SK-N-SH treated with all-trans-retinoic acid at 6 μM for 48 hours (cell line): ENCODE measurements around the gene ERBIN.

ENCODE experiments used
- ATAC-seq: fragments of 200-7000 bp; cut with Tn5 transposase; 3 replicates; pipeline ENCODE4 v1.9.1; 2020; ENCODE audit warnings: mild to moderate bottlenecking, moderate library complexity
- ARNTL ChIP-seq: fragments of 450-650 bp; formaldehyde crosslinking; IDR thresholded peaks from 2 replicates; pipeline ENCODE4 v1.5.0; 2020; ENCODE audit warnings: low read depth, mild to moderate bottlenecking, moderate library complexity, borderline replicate concordance
- BACH2 ChIP-seq: fragments of 250-450 bp; sonication (Bioruptor Pico); IDR thresholded peaks from 2 replicates; pipeline ENCODE4 v1.9.0; 2021; ENCODE audit warnings: mild to moderate bottlenecking, borderline replicate concordance
- CSDC2 ChIP-seq: fragments of 250-450 bp; sonication (Bioruptor Pico); IDR thresholded peaks from 2 replicates; pipeline ENCODE4 v1.5.0; 2020; ENCODE audit warnings: mild to moderate bottlenecking, moderate library complexity
- ESRRG ChIP-seq: fragments of 250-450 bp; sonication (Bioruptor Pico); IDR thresholded peaks from 2 replicates; pipeline ENCODE4 v1.6.1; 2021; ENCODE audit warnings: mild to moderate bottlenecking
- GLIS3 ChIP-seq: fragments of 250-450 bp; sonication (Bioruptor Pico); IDR thresholded peaks from 2 replicates; pipeline ENCODE4 v1.5.0; 2020; ENCODE audit warnings: mild to moderate bottlenecking, moderate library complexity
- ISL1 ChIP-seq: fragments of 250-450 bp; sonication (Bioruptor Pico); IDR thresholded peaks from 2 replicates; pipeline ENCODE4 v2.1.2; 2022; ENCODE audit warnings: mild to moderate bottlenecking, moderate library complexity
- OSR1 ChIP-seq: fragments of 250-450 bp; sonication (Bioruptor Pico); IDR thresholded peaks from 2 replicates; pipeline ENCODE4 v1.8.0; 2022; ENCODE audit warnings: moderate library complexity, mild to moderate bottlenecking, inconsistent platforms
- PPARA ChIP-seq: fragments of 250-450 bp; sonication (Bioruptor Pico); IDR thresholded peaks from 2 replicates; pipeline ENCODE4 v1.5.0; 2020; ENCODE audit warnings: mild to moderate bottlenecking, borderline replicate concordance
- RARB ChIP-seq: fragments of 250-450 bp; sonication (Bioruptor Pico); IDR thresholded peaks from 2 replicates; pipeline ENCODE4 v1.8.0; 2021; ENCODE audit warnings: mild to moderate bottlenecking, moderate library complexity
- SNAI2 ChIP-seq: fragments of 250-450 bp; sonication (Bioruptor Pico); IDR thresholded peaks from 2 replicates; pipeline ENCODE4 v1.5.0; 2020; ENCODE audit warnings: mild to moderate bottlenecking, moderate library complexity
- TCF4 ChIP-seq: fragments of 250-450 bp; sonication (Bioruptor Pico); IDR thresholded peaks from 2 replicates; pipeline ENCODE4 v1.8.0; 2021; ENCODE audit warnings: mild to moderate bottlenecking, moderate library complexity, borderline replicate concordance
- TOX ChIP-seq: fragments of 250-450 bp; sonication (Bioruptor Pico); IDR thresholded peaks from 2 replicates; pipeline ENCODE4 v1.8.0; 2021; ENCODE audit warnings: mild to moderate bottlenecking, moderate library complexity, borderline replicate concordance
- ZC3H10 ChIP-seq: fragments of 250-450 bp; sonication (Bioruptor Pico); IDR thresholded peaks from 2 replicates; pipeline ENCODE4 v1.5.1; 2021; ENCODE audit warnings: mild to moderate bottlenecking, moderate library complexity
- ZFP30 ChIP-seq: fragments of 450-650 bp; formaldehyde crosslinking; IDR thresholded peaks from 2 replicates; pipeline ENCODE4 v1.5.0; 2022; ENCODE audit warnings: mild to moderate bottlenecking, moderate library complexity
- ZNF565 ChIP-seq: fragments of 450-650 bp; formaldehyde crosslinking; conservative IDR thresholded peaks from 2 replicates; pipeline ENCODE4 v1.5.0; 2020; ENCODE audit warnings: low read depth, mild to moderate bottlenecking, moderate library complexity
- ZNF70 ChIP-seq: fragments of 450-650 bp; formaldehyde crosslinking; IDR thresholded peaks from 2 replicates; pipeline ENCODE4 v1.5.0; 2020; ENCODE audit warnings: mild to moderate bottlenecking, moderate library complexity
- ZNF8 ChIP-seq: fragments of 450-650 bp; formaldehyde crosslinking; IDR thresholded peaks from 2 replicates; pipeline ENCODE4 v1.5.0; 2020; ENCODE audit warnings: mild to moderate bottlenecking, moderate library complexity
- TF ChIP-seq, protein P1 (sequence below): fragments of 250-450 bp; sonication (Bioruptor Pico); IDR thresholded peaks from 2 replicates; pipeline ENCODE4 v1.5.0; 2020; ENCODE audit warnings: mild to moderate bottlenecking, moderate library complexity
- TF ChIP-seq, protein P2 (sequence below): fragments of 250-450 bp; sonication (Bioruptor Pico); IDR thresholded peaks from 2 replicates; pipeline ENCODE4 v1.5.1; 2021; ENCODE audit warnings: mild to moderate bottlenecking, moderate library complexity
- TF ChIP-seq, protein P3 (sequence below): fragments of 250-450 bp; sonication (Bioruptor Pico); IDR thresholded peaks from 2 replicates; pipeline ENCODE4 v1.8.0; 2021; ENCODE audit warnings: low read depth, mild to moderate bottlenecking, moderate library complexity, borderline replicate concordance
- TF ChIP-seq, protein P4 (sequence below): fragments of 250-450 bp; sonication (Bioruptor Pico); IDR thresholded peaks from 2 replicates; pipeline ENCODE4 v1.5.1; 2020; ENCODE audit warnings: low read depth, mild to moderate bottlenecking, moderate library complexity
- TF ChIP-seq, protein P5 (sequence below): fragments of 250-450 bp; sonication (Bioruptor Pico); IDR thresholded peaks from 2 replicates; pipeline ENCODE4 v1.8.0; 2020; ENCODE audit warnings: mild to moderate bottlenecking, moderate library complexity, borderline replicate concordance

The ERBIN gene

DNA sequence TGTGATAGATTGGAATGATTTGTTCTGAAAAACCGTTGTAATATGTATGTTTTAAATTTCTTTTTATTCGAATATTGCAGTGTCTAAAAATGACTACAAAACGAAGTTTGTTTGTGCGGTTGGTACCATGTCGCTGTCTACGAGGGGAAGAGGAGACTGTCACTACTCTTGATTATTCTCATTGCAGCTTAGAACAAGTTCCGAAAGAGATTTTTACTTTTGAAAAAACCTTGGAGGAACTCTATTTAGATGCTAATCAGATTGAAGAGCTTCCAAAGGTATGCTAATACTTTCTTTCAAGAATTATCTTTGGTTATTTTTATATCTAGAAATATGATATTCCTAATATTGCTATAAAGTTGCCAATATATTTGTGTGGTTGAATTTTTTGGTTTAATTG, 66.3 kb downstream of the ERBIN start (continued):
- TF ChIP-seq, protein P1, sequence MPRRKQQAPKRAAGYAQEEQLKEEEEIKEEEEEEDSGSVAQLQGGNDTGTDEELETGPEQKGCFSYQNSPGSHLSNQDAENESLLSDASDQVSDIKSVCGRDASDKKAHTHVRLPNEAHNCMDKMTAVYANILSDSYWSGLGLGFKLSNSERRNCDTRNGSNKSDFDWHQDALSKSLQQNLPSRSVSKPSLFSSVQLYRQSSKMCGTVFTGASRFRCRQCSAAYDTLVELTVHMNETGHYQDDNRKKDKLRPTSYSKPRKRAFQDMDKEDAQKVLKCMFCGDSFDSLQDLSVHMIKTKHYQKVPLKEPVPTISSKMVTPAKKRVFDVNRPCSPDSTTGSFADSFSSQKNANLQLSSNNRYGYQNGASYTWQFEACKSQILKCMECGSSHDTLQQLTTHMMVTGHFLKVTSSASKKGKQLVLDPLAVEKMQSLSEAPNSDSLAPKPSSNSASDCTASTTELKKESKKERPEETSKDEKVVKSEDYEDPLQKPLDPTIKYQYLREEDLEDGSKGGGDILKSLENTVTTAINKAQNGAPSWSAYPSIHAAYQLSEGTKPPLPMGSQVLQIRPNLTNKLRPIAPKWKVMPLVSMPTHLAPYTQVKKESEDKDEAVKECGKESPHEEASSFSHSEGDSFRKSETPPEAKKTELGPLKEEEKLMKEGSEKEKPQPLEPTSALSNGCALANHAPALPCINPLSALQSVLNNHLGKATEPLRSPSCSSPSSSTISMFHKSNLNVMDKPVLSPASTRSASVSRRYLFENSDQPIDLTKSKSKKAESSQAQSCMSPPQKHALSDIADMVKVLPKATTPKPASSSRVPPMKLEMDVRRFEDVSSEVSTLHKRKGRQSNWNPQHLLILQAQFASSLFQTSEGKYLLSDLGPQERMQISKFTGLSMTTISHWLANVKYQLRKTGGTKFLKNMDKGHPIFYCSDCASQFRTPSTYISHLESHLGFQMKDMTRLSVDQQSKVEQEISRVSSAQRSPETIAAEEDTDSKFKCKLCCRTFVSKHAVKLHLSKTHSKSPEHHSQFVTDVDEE, result no peak
- TF ChIP-seq PPARA (CRISPR knock-in tag), result no peak

DNA sequence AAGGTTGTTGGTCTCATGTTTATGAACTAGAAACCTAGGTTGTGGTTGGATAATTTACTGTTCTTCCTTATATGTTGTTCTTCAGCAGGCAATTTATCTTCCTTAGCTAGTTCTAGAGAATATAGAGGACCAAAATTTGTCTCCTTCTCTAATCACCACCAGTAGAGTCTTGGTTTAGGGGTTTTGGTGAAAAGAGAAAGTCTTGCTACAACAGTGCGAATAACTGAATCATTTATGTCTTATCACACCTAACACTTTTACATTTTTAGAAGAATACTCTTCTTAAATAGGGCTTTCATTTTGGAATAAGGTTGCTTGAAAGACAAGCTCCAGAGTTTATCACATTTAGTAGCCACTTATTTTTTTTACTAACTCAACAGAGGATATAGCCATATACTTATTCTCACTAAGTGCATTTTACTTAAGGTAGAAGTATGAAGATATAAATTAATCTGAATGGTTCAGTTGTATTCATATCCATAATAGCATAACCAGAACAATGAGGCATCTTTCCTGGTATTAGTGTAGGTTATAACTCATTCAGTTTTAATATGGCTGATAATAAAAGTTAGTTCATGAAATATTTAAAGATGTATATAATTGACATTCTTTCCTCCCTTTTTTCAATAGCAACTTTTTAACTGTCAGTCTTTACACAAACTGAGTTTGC, 67.9 kb downstream of the ERBIN start:
- ATAC-seq, result no peak
- no peak for TF ChIP-seq ZNF70 (CRISPR knock-in tag)
- TF ChIP-seq, protein P1, result no peak
- no peak for TF ChIP-seq TCF4
- TF ChIP-seq ARNTL (CRISPR knock-in tag), result no peak
- TF ChIP-seq OSR1 (CRISPR knock-in tag), result no peak
- TF ChIP-seq GLIS3 (CRISPR knock-in tag), result no peak
- TF ChIP-seq BACH2 (CRISPR knock-in tag), result no peak
- TF ChIP-seq ZNF565 (CRISPR knock-in tag), result no peak
- TF ChIP-seq, protein P2, sequence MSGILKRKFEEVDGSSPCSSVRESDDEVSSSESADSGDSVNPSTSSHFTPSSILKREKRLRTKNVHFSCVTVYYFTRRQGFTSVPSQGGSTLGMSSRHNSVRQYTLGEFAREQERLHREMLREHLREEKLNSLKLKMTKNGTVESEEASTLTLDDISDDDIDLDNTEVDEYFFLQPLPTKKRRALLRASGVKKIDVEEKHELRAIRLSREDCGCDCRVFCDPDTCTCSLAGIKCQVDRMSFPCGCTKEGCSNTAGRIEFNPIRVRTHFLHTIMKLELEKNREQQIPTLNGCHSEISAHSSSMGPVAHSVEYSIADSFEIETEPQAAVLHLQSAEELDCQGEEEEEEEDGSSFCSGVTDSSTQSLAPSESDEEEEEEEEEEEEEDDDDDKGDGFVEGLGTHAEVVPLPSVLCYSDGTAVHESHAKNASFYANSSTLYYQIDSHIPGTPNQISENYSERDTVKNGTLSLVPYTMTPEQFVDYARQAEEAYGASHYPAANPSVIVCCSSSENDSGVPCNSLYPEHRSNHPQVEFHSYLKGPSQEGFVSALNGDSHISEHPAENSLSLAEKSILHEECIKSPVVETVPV, result no peak
- TF ChIP-seq ZC3H10, result no peak
- no peak for TF ChIP-seq TOX (CRISPR knock-in tag)
- no peak for TF ChIP-seq ZNF8 (CRISPR knock-in tag)
- TF ChIP-seq, protein P3, sequence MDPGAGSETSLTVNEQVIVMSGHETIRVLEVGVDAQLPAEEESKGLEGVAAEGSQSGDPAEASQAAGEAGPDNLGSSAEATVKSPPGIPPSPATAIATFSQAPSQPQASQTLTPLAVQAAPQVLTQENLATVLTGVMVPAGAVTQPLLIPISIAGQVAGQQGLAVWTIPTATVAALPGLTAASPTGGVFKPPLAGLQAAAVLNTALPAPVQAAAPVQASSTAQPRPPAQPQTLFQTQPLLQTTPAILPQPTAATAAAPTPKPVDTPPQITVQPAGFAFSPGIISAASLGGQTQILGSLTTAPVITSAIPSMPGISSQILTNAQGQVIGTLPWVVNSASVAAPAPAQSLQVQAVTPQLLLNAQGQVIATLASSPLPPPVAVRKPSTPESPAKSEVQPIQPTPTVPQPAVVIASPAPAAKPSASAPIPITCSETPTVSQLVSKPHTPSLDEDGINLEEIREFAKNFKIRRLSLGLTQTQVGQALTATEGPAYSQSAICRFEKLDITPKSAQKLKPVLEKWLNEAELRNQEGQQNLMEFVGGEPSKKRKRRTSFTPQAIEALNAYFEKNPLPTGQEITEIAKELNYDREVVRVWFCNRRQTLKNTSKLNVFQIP, result no peak
- no peak for TF ChIP-seq ZFP30 (CRISPR knock-in tag)

DNA sequence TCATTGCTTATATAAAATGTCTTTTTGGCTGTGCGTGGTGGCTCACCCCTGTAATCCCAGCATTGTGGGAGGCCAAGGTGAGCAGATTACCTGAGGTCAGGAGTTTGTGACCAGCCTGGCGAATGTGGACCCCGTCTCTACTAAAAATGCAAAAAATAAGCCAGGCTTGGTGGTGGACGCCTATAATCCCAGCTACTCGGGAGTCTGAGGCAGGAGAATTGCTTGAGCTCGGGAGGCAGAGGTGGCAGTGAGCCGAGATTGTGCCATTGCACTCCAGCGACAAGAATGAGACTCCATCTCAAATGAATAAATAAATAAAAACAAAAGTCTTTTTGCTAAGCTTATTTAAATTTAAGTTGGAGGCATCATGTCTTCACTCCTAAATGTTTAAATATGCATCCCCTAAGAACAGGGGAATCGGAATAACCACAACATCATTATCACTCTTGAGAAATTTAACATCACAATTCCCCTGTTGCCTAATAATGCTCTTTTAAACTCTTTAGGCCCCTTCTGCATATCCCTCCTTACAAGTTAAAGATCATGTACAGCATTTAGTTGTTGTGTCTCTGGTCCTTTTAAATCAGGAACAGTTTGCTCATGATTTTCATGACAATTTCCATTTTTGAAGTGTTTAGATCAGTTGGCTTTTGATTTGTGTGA, 72.8 kb downstream of the ERBIN start:
- ATAC-seq, result no peak
- TF ChIP-seq TCF4 (no peak), CSDC2 (CRISPR knock-in tag) (no peak), ARNTL (CRISPR knock-in tag) (no peak), TOX (CRISPR knock-in tag) (no peak), ESRRG (CRISPR knock-in tag) (no peak), SNAI2 (no peak), ISL1 (CRISPR knock-in tag) (no peak), ZNF8 (CRISPR knock-in tag) (no peak), PPARA (CRISPR knock-in tag) (no peak), RARB (CRISPR knock-in tag) (no peak)
- TF ChIP-seq, protein P3, result no peak
- TF ChIP-seq, protein P4, sequence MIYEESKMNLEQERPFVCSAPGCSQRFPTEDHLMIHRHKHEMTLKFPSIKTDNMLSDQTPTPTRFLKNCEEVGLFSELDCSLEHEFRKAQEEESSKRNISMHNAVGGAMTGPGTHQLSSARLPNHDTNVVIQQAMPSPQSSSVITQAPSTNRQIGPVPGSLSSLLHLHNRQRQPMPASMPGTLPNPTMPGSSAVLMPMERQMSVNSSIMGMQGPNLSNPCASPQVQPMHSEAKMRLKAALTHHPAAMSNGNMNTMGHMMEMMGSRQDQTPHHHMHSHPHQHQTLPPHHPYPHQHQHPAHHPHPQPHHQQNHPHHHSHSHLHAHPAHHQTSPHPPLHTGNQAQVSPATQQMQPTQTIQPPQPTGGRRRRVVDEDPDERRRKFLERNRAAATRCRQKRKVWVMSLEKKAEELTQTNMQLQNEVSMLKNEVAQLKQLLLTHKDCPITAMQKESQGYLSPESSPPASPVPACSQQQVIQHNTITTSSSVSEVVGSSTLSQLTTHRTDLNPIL (CRISPR knock-in tag), result no peak
- TF ChIP-seq, protein P5, sequence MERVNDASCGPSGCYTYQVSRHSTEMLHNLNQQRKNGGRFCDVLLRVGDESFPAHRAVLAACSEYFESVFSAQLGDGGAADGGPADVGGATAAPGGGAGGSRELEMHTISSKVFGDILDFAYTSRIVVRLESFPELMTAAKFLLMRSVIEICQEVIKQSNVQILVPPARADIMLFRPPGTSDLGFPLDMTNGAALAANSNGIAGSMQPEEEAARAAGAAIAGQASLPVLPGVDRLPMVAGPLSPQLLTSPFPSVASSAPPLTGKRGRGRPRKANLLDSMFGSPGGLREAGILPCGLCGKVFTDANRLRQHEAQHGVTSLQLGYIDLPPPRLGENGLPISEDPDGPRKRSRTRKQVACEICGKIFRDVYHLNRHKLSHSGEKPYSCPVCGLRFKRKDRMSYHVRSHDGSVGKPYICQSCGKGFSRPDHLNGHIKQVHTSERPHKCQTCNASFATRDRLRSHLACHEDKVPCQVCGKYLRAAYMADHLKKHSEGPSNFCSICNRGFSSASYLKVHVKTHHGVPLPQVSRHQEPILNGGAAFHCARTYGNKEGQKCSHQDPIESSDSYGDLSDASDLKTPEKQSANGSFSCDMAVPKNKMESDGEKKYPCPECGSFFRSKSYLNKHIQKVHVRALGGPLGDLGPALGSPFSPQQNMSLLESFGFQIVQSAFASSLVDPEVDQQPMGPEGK (CRISPR knock-in tag), result no peak
